AG09309 (cell line): ENCODE measurements around the gene PIGS.
A peak's percentile ranks its signal among the peaks of the same experiment; 100 is the strongest.
"Not testable (repeated sequence)": the region's sequence is repeated elsewhere in the genome, so short reads cannot be mapped to it uniquely, and the experiment has no call there.

ENCODE experiments used
- DNase-seq: peaks from one replicate; pipeline ENCODE4 v3.0.0-alpha.2; 2010; ENCODE audit warnings: low read depth
- H3K4me3 ChIP-seq: 2 replicates; pipeline ENCODE4 v1.5.1; 2011; ENCODE audit warnings: mild to moderate bottlenecking, low read depth, low read length, moderate library complexity; ENCODE audit not compliant: control insufficient read depth
- CTCF ChIP-seq: IDR thresholded peaks from 2 replicates; pipeline ENCODE4 v1.5.1; 2011; ENCODE audit warnings: mild to moderate bottlenecking, low read depth, low read length, inconsistent platforms; ENCODE audit not compliant: insufficient read depth, control insufficient read depth; ENCODE audit errors: missing control alignments

Gene PIGS

GRCh38 chr17:28612936-28613872 is 41.9 kb upstream of the PIGS start:
- no peak overlapping the region for H3K4me3 ChIP-seq
- DNase-seq, result no peak
- peak; percentile 75 for TF ChIP-seq CTCF

DNA sequence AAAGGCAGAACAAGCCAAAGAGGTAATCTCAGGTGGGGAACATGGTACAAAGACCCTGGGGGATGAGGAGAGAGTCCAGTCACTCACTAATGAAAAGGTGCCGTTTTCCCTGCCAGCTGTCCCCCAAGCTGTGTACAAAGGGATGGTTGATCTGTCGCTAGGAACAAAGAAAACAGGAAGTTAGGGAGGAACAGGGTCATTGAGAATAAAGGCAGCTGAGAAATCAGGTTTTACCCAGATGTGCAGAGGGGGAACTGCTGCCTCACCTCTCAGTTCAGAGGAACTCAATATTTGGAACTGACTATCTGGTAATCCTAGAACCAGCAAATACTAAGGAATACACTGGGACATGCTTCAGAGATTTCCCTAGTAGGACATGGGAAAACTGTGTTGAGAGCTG is 41.2 kb upstream of the PIGS start:
- no peak for DNase-seq
- H3K4me3 ChIP-seq, result no peak overlapping the region
- no peak for TF ChIP-seq CTCF

GRCh38 chr17:28610376-28610775 is 39.1 kb upstream of the PIGS start:
- H3K4me3 ChIP-seq, result no peak overlapping the region
- DNase-seq, result no peak
- TF ChIP-seq CTCF, result no peak

- H3K4me3 ChIP-seq, DNase-seq: not testable (repeated sequence)
Observed at GRCh38 chr17:28604031-28604430, 32.7 kb upstream of the PIGS start.

- no peak for TF ChIP-seq CTCF
- peak; percentile 74 for DNase-seq
Observed at GRCh38 chr17:28599311-28600184, 28.2 kb upstream of the PIGS start.

GRCh38 chr17:28598799-28599310 is 27.5 kb upstream of the PIGS start, which contains the start of gene SPAG5:
TSS of gene SPAG5 (minus strand) at chr17:28599025. CDS start at chr17:28598946, 79 bp downstream.
- no peak for TF ChIP-seq CTCF
- H3K4me3 ChIP-seq, result peak within 1 kb of the TSS; percentile 90
- DNase-seq, result peak; percentile 60

More at GRCh38 chr17:28599311-28600184, 28.2 kb upstream of the PIGS start:
- H3K4me3 ChIP-seq, result peak overlapping the region; percentile 90
